GM18907 (cell line): ENCODE measurements around the gene NUMB.

Experiments used
- ATAC-seq: cut with Tn5 transposase; IDR thresholded peaks from one replicate; pipeline ENCODE4 v1.9.1; 2021; ENCODE audit warnings: mild to moderate bottlenecking, moderate library complexity; ENCODE audit not compliant: unreplicated experiment

NUMB gene

GRCh38 chr14:73458183-73458976 is at the start of gene NUMB:
TSS of gene NUMB (minus strand) at chr14:73458546. CDS start at chr14:73355751, 102,795 bp downstream.
- ATAC-seq, result peak; percentile 90

- ATAC-seq, result no peak
These were observed 45.3 kb upstream of the NUMB start for GRCh38 chr14:73503648-73504047.

- ATAC-seq, result no peak
These were observed 43.8 kb upstream of the NUMB start for GRCh38 chr14:73502017-73502619.

GRCh38 chr14:73500360-73500759 is 42.0 kb upstream of the NUMB start:
- no peak for ATAC-seq

GRCh38 chr14:73494593-73494992 is 36.2 kb upstream of the NUMB start:
- no peak for ATAC-seq

- no peak for ATAC-seq
These were observed 34.3 kb upstream of the NUMB start for GRCh38 chr14:73492670-73493069.

- no peak for ATAC-seq
These were observed 33.8 kb upstream of the NUMB start for GRCh38 chr14:73492043-73492552.

- ATAC-seq, result peak; percentile 66
These were observed 33.1 kb upstream of the NUMB start for GRCh38 chr14:73491256-73492042.

- no peak for ATAC-seq
These were observed 31.3 kb upstream of the NUMB start for GRCh38 chr14:73489481-73490175.

- no peak for ATAC-seq
These were observed 20.3 kb upstream of the NUMB start for GRCh38 chr14:73478684-73479083.

GRCh38 chr14:73477618-73478266 is 19.4 kb upstream of the NUMB start:
- ATAC-seq, result peak; percentile 60

GRCh38 chr14:73476451-73476931 is 18.1 kb upstream of the NUMB start:
- ATAC-seq, result no peak

GRCh38 chr14:73474952-73475351 is 16.6 kb upstream of the NUMB start:
- no peak for ATAC-seq

GRCh38 chr14:73472185-73473114 is 14.1 kb upstream of the NUMB start:
- peak; percentile 51 for ATAC-seq

GRCh38 chr14:73471582-73472184 is 13.3 kb upstream of the NUMB start:
- ATAC-seq, result no peak

GRCh38 chr14:73468828-73469375 is 10.6 kb upstream of the NUMB start:
- no peak for ATAC-seq

- no peak for ATAC-seq
These were observed 9.5 kb upstream of the NUMB start for GRCh38 chr14:73467800-73468199.

- no peak for ATAC-seq
These were observed 9.0 kb upstream of the NUMB start for GRCh38 chr14:73467377-73467776.
